ENCODE measurements around the gene TEDDM1.

TEDDM1 gene

GRCh38 chr1:182367926-182368325 lies 32.5 kb downstream of the TEDDM1 start:
- no peaks in the 10 kb centered on the region for H3K4me1 ChIP-seq (ENCODE audit: insufficient read depth, insufficient read length)
- no peaks in the 10 kb centered on the region for H3K36me3 ChIP-seq (ENCODE audit: insufficient read depth, insufficient read length, low read length)
- no peaks in the 10 kb centered on the region for H3K9me3 ChIP-seq (ENCODE audit: insufficient read depth, low read length)
- H3K27me3 ChIP-seq (ENCODE audit: insufficient read depth, insufficient read length): no peaks in the 10 kb centered on the region
- H3K9ac ChIP-seq (ENCODE audit: insufficient read length, low read depth): no peak overlapping the region
- no peak for DNase-seq (ENCODE audit: low read depth, low spot score)
- TF ChIP-seq ZNF274 (IDR thresholded peaks at IDR 0.05; ENCODE audit: low read depth, low read length): no peak
- no peak for TF ChIP-seq SUZ12 (IDR thresholded peaks at IDR 0.05; ENCODE audit: extremely low read depth, insufficient read depth, insufficient read length)
- no peak for TF ChIP-seq YY1 (IDR thresholded peaks at IDR 0.05; ENCODE audit: insufficient read depth, insufficient read length)
- no peak overlapping the region for H3K4me3 ChIP-seq (ENCODE audit: insufficient read length, low read depth)

GRCh38 chr1:182366596-182366995 lies 33.9 kb downstream of the TEDDM1 start:
- H3K9ac ChIP-seq (ENCODE audit: insufficient read length, low read depth): no peak overlapping the region
- no peaks in the 10 kb centered on the region for H3K9me3 ChIP-seq (ENCODE audit: insufficient read depth, low read length)
- TF ChIP-seq ZNF274 (IDR thresholded peaks at IDR 0.05; ENCODE audit: low read depth, low read length): no peak
- no peak for TF ChIP-seq SUZ12 (IDR thresholded peaks at IDR 0.05; ENCODE audit: extremely low read depth, insufficient read depth, insufficient read length)
- TF ChIP-seq YY1 (IDR thresholded peaks at IDR 0.05; ENCODE audit: insufficient read depth, insufficient read length): no peak
- H3K4me3 ChIP-seq (ENCODE audit: insufficient read length, low read depth): no peak overlapping the region
- DNase-seq (ENCODE audit: low read depth, low spot score): no peak
- H3K36me3 ChIP-seq (ENCODE audit: insufficient read depth, insufficient read length, low read length): no peaks in the 10 kb centered on the region
- no peaks in the 10 kb centered on the region for H3K27me3 ChIP-seq (ENCODE audit: insufficient read depth, insufficient read length)
- H3K4me1 ChIP-seq (ENCODE audit: insufficient read depth, insufficient read length): no peaks in the 10 kb centered on the region

GRCh38 chr1:182359645-182360044 lies 40.8 kb downstream of the TEDDM1 start:
- Histone ChIP-seq H3K4me3 (ENCODE audit: insufficient read length, low read depth) (no peak overlapping the region), H3K9ac (ENCODE audit: insufficient read length, low read depth) (no peak overlapping the region), H3K9me3 (ENCODE audit: insufficient read depth, low read length) (no peaks in the 10 kb centered on the region), H3K36me3 (ENCODE audit: insufficient read depth, insufficient read length, low read length) (no peaks in the 10 kb centered on the region), H3K4me1 (ENCODE audit: insufficient read depth, insufficient read length) (peaks cover 9% of the 10 kb centered on the region), H3K27me3 (ENCODE audit: insufficient read depth, insufficient read length) (no peaks in the 10 kb centered on the region)
- DNase-seq (ENCODE audit: low read depth, low spot score): no peak
- TF ChIP-seq SUZ12 (IDR thresholded peaks at IDR 0.05; ENCODE audit: extremely low read depth, insufficient read depth, insufficient read length) (no peak), YY1 (IDR thresholded peaks at IDR 0.05; ENCODE audit: insufficient read depth, insufficient read length) (no peak), ZNF274 (IDR thresholded peaks at IDR 0.05; ENCODE audit: low read depth, low read length) (no peak)

GRCh38 chr1:182357913-182358312 lies 42.6 kb downstream of the TEDDM1 start:
- Histone ChIP-seq H3K9me3 (ENCODE audit: insufficient read depth, low read length) (no peaks in the 10 kb centered on the region), H3K27me3 (ENCODE audit: insufficient read depth, insufficient read length) (no peaks in the 10 kb centered on the region), H3K36me3 (ENCODE audit: insufficient read depth, insufficient read length, low read length) (no peaks in the 10 kb centered on the region), H3K4me3 (ENCODE audit: insufficient read length, low read depth) (no peak overlapping the region), H3K9ac (ENCODE audit: insufficient read length, low read depth) (no peak overlapping the region), H3K4me1 (ENCODE audit: insufficient read depth, insufficient read length) (peaks cover 9% of the 10 kb centered on the region)
- DNase-seq (ENCODE audit: low read depth, low spot score): no peak
- TF ChIP-seq SUZ12 (IDR thresholded peaks at IDR 0.05; ENCODE audit: extremely low read depth, insufficient read depth, insufficient read length): no peak
- TF ChIP-seq ZNF274 (IDR thresholded peaks at IDR 0.05; ENCODE audit: low read depth, low read length): no peak
- no peak for TF ChIP-seq YY1 (IDR thresholded peaks at IDR 0.05; ENCODE audit: insufficient read depth, insufficient read length)

GRCh38 chr1:182357171-182357570 lies 43.3 kb downstream of the TEDDM1 start:
- H3K36me3 ChIP-seq (ENCODE audit: insufficient read depth, insufficient read length, low read length): no peaks in the 10 kb centered on the region
- DNase-seq (ENCODE audit: low read depth, low spot score): peak; percentile 46
- no peaks in the 10 kb centered on the region for H3K9me3 ChIP-seq (ENCODE audit: insufficient read depth, low read length)
- H3K9ac ChIP-seq (ENCODE audit: insufficient read length, low read depth): no peak overlapping the region
- no peaks in the 10 kb centered on the region for H3K27me3 ChIP-seq (ENCODE audit: insufficient read depth, insufficient read length)
- no peak for TF ChIP-seq YY1 (IDR thresholded peaks at IDR 0.05; ENCODE audit: insufficient read depth, insufficient read length)
- no peak for TF ChIP-seq ZNF274 (IDR thresholded peaks at IDR 0.05; ENCODE audit: low read depth, low read length)
- no peak for TF ChIP-seq SUZ12 (IDR thresholded peaks at IDR 0.05; ENCODE audit: extremely low read depth, insufficient read depth, insufficient read length)
- H3K4me3 ChIP-seq (ENCODE audit: insufficient read length, low read depth): no peak overlapping the region
- H3K4me1 ChIP-seq (ENCODE audit: insufficient read depth, insufficient read length): peaks cover 9% of the 10 kb centered on the region

GRCh38 chr1:182355723-182356098 lies 44.8 kb downstream of the TEDDM1 start:
- H3K9ac ChIP-seq (ENCODE audit: insufficient read length, low read depth): no peak overlapping the region
- H3K4me3 ChIP-seq (ENCODE audit: insufficient read length, low read depth): no peak overlapping the region
- H3K9me3 ChIP-seq (ENCODE audit: insufficient read depth, low read length): no peaks in the 10 kb centered on the region
- peaks cover 9% of the 10 kb centered on the region for H3K4me1 ChIP-seq (ENCODE audit: insufficient read depth, insufficient read length)
- H3K36me3 ChIP-seq (ENCODE audit: insufficient read depth, insufficient read length, low read length): no peaks in the 10 kb centered on the region
- no peaks in the 10 kb centered on the region for H3K27me3 ChIP-seq (ENCODE audit: insufficient read depth, insufficient read length)
- no peak for DNase-seq (ENCODE audit: low read depth, low spot score)
- no peak for TF ChIP-seq YY1 (IDR thresholded peaks at IDR 0.05; ENCODE audit: insufficient read depth, insufficient read length)
- TF ChIP-seq ZNF274 (IDR thresholded peaks at IDR 0.05; ENCODE audit: low read depth, low read length): no peak
- no peak for TF ChIP-seq SUZ12 (IDR thresholded peaks at IDR 0.05; ENCODE audit: extremely low read depth, insufficient read depth, insufficient read length)

GRCh38 chr1:182351790-182352364 lies 48.6 kb downstream of the TEDDM1 start:
- peaks cover 7% of the 10 kb centered on the region for H3K4me1 ChIP-seq (ENCODE audit: insufficient read depth, insufficient read length)
- H3K9ac ChIP-seq (ENCODE audit: insufficient read length, low read depth): no peak overlapping the region
- H3K36me3 ChIP-seq (ENCODE audit: insufficient read depth, insufficient read length, low read length): no peaks in the 10 kb centered on the region
- no peaks in the 10 kb centered on the region for H3K27me3 ChIP-seq (ENCODE audit: insufficient read depth, insufficient read length)
- H3K9me3 ChIP-seq (ENCODE audit: insufficient read depth, low read length): no peaks in the 10 kb centered on the region
- DNase-seq (ENCODE audit: low read depth, low spot score): no peak
- TF ChIP-seq SUZ12 (IDR thresholded peaks at IDR 0.05; ENCODE audit: extremely low read depth, insufficient read depth, insufficient read length): no peak
- TF ChIP-seq YY1 (IDR thresholded peaks at IDR 0.05; ENCODE audit: insufficient read depth, insufficient read length): no peak
- no peak for TF ChIP-seq ZNF274 (IDR thresholded peaks at IDR 0.05; ENCODE audit: low read depth, low read length)
- H3K4me3 ChIP-seq (ENCODE audit: insufficient read length, low read depth): no peak overlapping the region
